ENCODE measurements around the gene STK24.

Gene STK24

DNA sequence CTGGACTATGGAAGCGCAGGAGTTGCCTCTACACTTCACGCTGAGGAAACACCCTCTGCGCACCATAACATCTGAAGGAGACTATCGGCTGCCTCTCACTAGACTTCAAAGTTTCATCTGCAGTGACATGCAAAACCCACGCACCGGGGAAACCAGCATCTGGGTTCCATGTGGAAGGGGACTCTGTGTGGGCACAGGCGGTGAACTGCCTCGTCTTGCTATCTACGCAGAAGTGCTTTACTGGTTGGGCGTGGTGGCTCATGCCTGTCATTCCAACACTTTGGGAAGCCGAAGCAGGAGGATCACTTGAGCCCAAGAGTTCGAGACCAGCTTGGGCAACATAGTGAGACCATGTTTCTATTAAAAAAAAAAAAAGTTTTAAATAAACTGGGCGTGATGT lies 116.4 kb downstream of the STK24 start:
- Histone ChIP-seq H3K36me3 (ENCODE audit: control insufficient read depth, insufficient read depth, low read length, severe bottlenecking) (peaks cover 61% of the 10 kb centered on the region), H3K9me3 (ENCODE audit: control insufficient read depth, low read length) (no peaks in the 10 kb centered on the region), H3K27me3 (replicated peaks; ENCODE audit: control insufficient read depth, insufficient read depth, low read length) (no peaks in the 10 kb centered on the region), H3K9ac (ENCODE audit: low read length) (no peak overlapping the region), H3K4me1 (ENCODE audit: control insufficient read depth, insufficient read depth, low read length) (no peaks in the 10 kb centered on the region), H3K4me3 (ENCODE audit: low read length) (no peak overlapping the region)
- no peak for DNase-seq (ENCODE audit: low read depth)

DNA sequence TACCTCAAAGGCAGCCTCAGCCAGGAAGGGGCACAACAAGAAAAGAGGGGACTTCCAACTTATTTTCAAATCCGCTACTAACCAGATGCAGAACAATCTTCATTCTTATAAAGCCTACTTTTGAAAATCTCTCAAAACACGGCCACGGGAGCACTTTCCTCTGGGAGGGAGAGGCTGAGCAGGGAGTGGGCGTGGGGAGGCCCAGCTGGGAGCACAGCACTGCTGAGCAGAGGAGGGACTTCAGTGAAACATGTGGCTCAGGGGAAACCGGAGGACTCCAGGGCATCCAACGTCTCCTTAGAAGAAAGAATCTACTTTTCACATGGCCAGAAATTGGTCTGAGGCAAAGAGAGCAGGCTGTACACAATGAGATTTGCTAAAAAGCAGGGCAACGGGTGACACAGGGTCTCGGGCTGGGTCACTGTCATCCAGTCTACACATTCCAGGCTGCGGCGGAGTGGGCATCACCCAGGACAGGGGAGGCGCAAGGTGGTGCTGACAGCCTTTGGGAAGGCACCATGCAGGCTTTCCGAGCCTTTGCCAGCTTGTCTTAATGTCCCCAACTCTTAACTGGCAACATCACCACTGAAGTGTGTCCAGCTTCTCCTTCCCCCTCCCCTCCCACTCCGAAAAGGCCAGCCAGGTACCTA lies 117.1 kb downstream of the STK24 start:
- peaks cover 56% of the 10 kb centered on the region for H3K36me3 ChIP-seq (ENCODE audit: control insufficient read depth, insufficient read depth, low read length, severe bottlenecking)
- peaks cover 3% of the 10 kb centered on the region for H3K4me1 ChIP-seq (ENCODE audit: control insufficient read depth, insufficient read depth, low read length)
- no peak overlapping the region for H3K9ac ChIP-seq (ENCODE audit: low read length)
- DNase-seq (ENCODE audit: low read depth): no peak
- H3K27me3 ChIP-seq (replicated peaks; ENCODE audit: control insufficient read depth, insufficient read depth, low read length): no peaks in the 10 kb centered on the region
- no peaks in the 10 kb centered on the region for H3K9me3 ChIP-seq (ENCODE audit: control insufficient read depth, low read length)
- H3K4me3 ChIP-seq (ENCODE audit: low read length): no peak overlapping the region

DNA sequence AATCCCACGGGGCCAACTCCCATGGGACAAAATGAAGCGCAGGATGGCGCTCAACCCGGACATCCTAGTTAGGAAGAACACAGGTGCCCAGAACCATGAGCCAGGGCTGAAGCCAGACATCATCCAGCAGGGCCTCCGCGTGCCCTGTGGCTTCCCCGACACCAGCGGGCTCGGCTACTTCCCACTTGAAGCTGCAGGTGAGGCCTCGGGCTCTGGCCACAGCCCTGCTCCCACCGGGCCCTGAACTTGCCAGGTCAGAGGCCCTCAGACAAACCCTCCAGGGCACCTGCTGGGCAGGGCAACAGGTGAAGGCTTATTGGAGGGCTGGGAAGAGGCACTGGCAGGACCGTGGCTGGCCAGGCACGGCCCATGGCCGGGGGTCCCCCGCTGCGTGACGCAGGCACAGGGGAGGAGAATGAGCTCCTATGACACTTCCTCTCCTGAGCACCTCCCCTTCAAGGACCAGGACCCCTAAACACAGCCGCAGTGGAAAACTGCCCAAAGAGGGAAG lies 117.7 kb downstream of the STK24 start:
- no peaks in the 10 kb centered on the region for H3K27me3 ChIP-seq (replicated peaks; ENCODE audit: control insufficient read depth, insufficient read depth, low read length)
- peaks cover 8% of the 10 kb centered on the region for H3K4me1 ChIP-seq (ENCODE audit: control insufficient read depth, insufficient read depth, low read length)
- H3K36me3 ChIP-seq (ENCODE audit: control insufficient read depth, insufficient read depth, low read length, severe bottlenecking): peaks cover 56% of the 10 kb centered on the region
- no peak overlapping the region for H3K9ac ChIP-seq (ENCODE audit: low read length)
- H3K9me3 ChIP-seq (ENCODE audit: control insufficient read depth, low read length): no peaks in the 10 kb centered on the region
- H3K4me3 ChIP-seq (ENCODE audit: low read length): no peak overlapping the region
- no peak for DNase-seq (ENCODE audit: low read depth)

DNA sequence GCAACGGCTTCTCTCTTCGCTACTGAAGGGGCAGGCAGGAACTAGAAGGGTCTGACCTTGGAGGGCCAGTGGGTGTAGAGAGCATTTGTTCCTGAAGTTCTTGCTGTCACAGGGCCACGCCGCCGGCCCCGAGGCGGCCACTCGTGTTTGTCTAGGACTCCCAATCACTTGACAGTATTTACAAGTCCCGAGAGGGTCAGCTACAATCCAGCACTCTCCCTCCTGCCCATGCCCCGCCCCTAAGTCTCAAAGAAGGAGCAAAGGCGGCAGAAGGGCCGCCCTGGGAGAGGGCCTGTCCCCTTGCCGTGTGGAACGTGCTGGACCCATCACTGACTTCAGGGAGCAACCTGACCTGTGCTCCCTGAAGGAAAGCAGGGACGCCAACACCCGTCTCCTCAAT lies 118.5 kb downstream of the STK24 start:
- peaks cover 56% of the 10 kb centered on the region for H3K36me3 ChIP-seq (ENCODE audit: control insufficient read depth, insufficient read depth, low read length, severe bottlenecking)

DNA sequence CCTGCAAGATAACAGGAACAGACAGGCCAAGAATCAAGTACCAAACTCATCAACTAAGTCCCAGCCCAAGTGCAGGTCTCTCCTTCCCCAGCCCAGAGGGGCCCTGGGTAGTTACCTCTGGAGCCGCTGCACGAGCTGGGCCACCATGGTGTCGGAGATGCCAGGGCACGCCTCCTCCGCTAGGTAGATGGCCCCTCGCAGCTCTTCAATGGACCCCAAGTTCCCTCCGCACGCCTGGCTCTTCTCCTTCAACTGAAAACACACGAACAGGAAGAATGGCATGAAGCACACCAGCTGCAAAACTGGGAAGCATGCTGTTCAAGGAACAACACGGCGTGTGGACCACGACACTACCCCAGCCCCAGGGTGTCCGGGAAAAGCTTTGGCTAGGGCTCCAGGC lies 119.9 kb downstream of the STK24 start:
- Histone ChIP-seq H3K36me3 (ENCODE audit: control insufficient read depth, insufficient read depth, low read length, severe bottlenecking) (peaks cover 53% of the 10 kb centered on the region), H3K9ac (ENCODE audit: low read length) (no peak overlapping the region)

More for the DNA sequence above, 118.5 kb downstream of the STK24 start:
- peaks cover 16% of the 10 kb centered on the region for H3K4me1 ChIP-seq (ENCODE audit: control insufficient read depth, insufficient read depth, low read length)
- H3K4me3 ChIP-seq (ENCODE audit: low read length): no peak overlapping the region
- no peak overlapping the region for H3K9ac ChIP-seq (ENCODE audit: low read length)
- no peaks in the 10 kb centered on the region for H3K9me3 ChIP-seq (ENCODE audit: control insufficient read depth, low read length)
- no peaks in the 10 kb centered on the region for H3K27me3 ChIP-seq (replicated peaks; ENCODE audit: control insufficient read depth, insufficient read depth, low read length)
- no peak for DNase-seq (ENCODE audit: low read depth)

DNA sequence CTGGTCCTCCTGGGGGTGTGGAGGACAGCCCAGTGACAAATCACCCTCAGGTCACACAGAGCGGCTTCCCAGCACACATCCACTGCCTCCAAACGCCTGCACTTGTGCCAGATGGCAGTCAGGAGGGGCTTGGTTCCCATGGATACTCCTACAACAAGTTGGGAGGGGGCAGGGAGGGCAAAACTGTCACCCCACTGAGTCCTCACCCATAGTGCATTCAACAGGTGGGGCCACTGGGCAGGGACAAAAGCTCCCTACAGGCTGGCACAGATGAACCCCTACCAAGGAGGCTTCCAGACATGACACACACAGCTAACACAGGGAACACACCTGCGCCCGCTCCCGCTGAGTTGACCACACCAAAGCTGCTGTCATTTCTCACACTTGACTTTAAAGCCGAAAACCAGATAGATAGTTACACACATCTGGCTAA lies 120.5 kb downstream of the STK24 start:
- Histone ChIP-seq H3K9ac (ENCODE audit: low read length) (no peak overlapping the region), H3K36me3 (ENCODE audit: control insufficient read depth, insufficient read depth, low read length, severe bottlenecking) (peaks cover 56% of the 10 kb centered on the region)
- DNase-seq (ENCODE audit: low read depth): no peak

More for the DNA sequence above, 119.9 kb downstream of the STK24 start:
- Histone ChIP-seq H3K4me3 (ENCODE audit: low read length) (no peak overlapping the region), H3K4me1 (ENCODE audit: control insufficient read depth, insufficient read depth, low read length) (peaks cover 29% of the 10 kb centered on the region), H3K9me3 (ENCODE audit: control insufficient read depth, low read length) (no peaks in the 10 kb centered on the region), H3K27me3 (replicated peaks; ENCODE audit: control insufficient read depth, insufficient read depth, low read length) (no peaks in the 10 kb centered on the region)
- DNase-seq (ENCODE audit: low read depth): no peak

DNA sequence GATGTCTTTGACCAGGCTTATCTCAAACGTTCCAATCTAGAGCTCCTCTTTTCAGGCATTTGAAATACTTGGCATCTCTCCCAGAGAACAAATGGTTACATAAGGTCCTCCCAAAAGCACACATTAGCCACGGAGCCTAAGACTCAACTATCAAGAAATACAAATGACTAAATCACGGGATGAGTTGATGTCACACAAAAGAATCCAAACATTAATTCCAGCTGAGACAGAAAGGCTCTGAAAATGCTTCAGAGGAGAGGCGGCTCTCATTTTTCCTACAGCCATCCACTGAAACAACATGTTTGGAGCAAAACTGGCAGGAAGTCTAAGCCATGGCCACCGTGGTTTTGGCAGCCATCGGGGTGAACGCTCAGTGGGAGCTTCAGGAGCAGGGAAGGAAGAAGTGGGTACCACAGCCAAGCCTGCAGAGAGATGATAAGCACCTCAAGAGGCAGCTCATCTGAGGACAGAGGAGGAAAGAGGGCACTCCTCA lies 122.5 kb downstream of the STK24 start:
- Histone ChIP-seq H3K4me1 (ENCODE audit: control insufficient read depth, insufficient read depth, low read length) (peaks cover 35% of the 10 kb centered on the region), H3K9me3 (ENCODE audit: control insufficient read depth, low read length) (no peaks in the 10 kb centered on the region), H3K27me3 (replicated peaks; ENCODE audit: control insufficient read depth, insufficient read depth, low read length) (no peaks in the 10 kb centered on the region), H3K4me3 (ENCODE audit: low read length) (peak overlapping the region; percentile 10), H3K9ac (ENCODE audit: low read length) (peak overlapping the region; percentile 6), H3K36me3 (ENCODE audit: control insufficient read depth, insufficient read depth, low read length, severe bottlenecking) (peaks cover 46% of the 10 kb centered on the region)
- DNase-seq (ENCODE audit: low read depth): peak; percentile 88

More for the DNA sequence above, 120.5 kb downstream of the STK24 start:
- H3K4me3 ChIP-seq (ENCODE audit: low read length): no peak overlapping the region
- no peaks in the 10 kb centered on the region for H3K9me3 ChIP-seq (ENCODE audit: control insufficient read depth, low read length)
- H3K27me3 ChIP-seq (replicated peaks; ENCODE audit: control insufficient read depth, insufficient read depth, low read length): no peaks in the 10 kb centered on the region
- peaks cover 31% of the 10 kb centered on the region for H3K4me1 ChIP-seq (ENCODE audit: control insufficient read depth, insufficient read depth, low read length)

DNA sequence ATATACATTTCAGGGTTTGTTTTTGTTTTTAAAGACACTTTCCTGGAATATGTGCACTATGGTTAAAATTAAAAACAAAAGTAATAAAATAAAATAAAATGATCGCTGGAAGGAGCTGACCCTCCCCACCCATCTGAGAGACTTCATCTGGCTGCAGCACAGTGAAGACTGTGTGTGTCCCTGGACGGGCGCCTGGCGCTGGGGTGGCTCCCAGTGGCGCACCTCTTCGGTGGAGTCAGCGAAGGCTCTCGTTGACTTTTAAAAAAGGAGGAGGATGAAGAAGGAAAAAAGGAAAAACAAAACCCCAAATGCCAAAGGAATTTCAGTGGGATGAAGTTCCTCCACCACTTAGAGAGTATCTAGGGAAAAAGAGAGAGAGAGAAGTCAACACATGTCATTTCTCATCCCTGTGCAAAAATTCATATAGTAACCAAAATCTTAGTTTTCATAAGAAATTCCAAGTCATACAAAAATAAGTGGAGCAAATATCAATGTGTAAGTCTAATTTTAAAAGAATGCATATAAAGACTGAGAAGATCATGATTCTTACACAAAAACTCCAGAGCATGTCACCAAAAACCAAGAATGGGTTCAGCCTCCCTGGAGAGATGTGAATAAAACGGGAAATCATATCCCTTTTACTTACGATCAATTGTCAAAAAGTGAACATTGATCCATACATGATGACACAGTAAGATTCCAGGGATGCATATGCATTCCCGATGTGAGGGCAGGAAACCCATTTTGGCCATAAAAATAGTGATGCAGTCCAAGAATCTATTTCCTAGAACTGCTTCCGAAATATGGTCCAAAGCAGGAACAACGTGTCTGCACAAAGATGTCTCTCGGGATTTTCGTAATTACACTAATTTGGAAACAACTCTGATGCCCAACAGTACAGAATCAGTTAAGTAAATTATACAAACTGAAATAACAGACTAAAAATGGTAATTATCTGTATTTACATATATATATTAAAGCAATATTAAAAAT lies 123.8 kb downstream of the STK24 start:
- peak; percentile 29 for DNase-seq (ENCODE audit: low read depth)
- Histone ChIP-seq H3K4me3 (ENCODE audit: low read length) (peak overlapping the region; percentile 41), H3K27me3 (replicated peaks; ENCODE audit: control insufficient read depth, insufficient read depth, low read length) (no peaks in the 10 kb centered on the region), H3K9me3 (ENCODE audit: control insufficient read depth, low read length) (no peaks in the 10 kb centered on the region), H3K9ac (ENCODE audit: low read length) (peak overlapping the region; percentile 19), H3K36me3 (ENCODE audit: control insufficient read depth, insufficient read depth, low read length, severe bottlenecking) (peaks cover 43% of the 10 kb centered on the region), H3K4me1 (ENCODE audit: control insufficient read depth, insufficient read depth, low read length) (peaks cover 35% of the 10 kb centered on the region)

DNA sequence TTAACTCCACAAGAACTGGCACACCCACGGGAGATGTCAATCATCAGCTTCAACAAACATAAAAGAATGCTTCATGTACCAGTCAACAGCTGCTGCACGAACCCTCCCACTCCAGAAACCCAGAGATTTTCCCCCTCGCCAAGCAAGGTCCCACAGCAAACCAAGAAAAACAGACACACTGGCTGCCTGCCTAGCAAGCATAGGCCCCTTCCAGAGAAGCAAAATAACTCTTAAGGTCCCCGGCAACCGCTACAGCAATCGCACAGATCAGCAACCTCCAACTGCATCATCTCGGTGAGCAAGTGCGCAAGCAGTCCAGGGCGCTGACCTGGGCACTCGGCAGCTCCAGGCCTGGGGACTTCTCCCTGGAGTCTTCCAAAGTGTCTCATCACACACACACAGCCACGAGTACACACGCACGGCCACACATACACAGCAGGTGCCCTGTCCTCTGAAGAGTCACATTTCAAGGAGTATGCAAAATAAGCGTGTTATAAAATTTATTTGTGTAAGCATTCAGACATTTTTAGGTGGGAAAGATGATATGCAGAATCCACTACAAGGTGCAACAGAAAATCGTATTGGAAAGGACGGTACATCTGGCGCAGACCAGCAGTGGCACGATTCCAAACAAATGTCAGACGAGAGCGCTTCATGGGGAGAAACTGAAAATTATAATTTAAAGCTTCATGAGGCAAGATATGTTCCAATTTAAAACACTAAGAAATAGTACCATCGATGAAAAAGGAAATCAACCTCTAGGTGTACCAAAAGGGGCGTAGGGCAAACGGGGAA lies 125.0 kb downstream of the STK24 start:
- no peaks in the 10 kb centered on the region for H3K9me3 ChIP-seq (ENCODE audit: control insufficient read depth, low read length)
- peaks cover 45% of the 10 kb centered on the region for H3K36me3 ChIP-seq (ENCODE audit: control insufficient read depth, insufficient read depth, low read length, severe bottlenecking)
- H3K4me1 ChIP-seq (ENCODE audit: control insufficient read depth, insufficient read depth, low read length): peaks cover 35% of the 10 kb centered on the region
- no peak overlapping the region for H3K9ac ChIP-seq (ENCODE audit: low read length)
- H3K27me3 ChIP-seq (replicated peaks; ENCODE audit: control insufficient read depth, insufficient read depth, low read length): no peaks in the 10 kb centered on the region
- H3K4me3 ChIP-seq (ENCODE audit: low read length): no peak overlapping the region
- DNase-seq (ENCODE audit: low read depth): peak; percentile 54

DNA sequence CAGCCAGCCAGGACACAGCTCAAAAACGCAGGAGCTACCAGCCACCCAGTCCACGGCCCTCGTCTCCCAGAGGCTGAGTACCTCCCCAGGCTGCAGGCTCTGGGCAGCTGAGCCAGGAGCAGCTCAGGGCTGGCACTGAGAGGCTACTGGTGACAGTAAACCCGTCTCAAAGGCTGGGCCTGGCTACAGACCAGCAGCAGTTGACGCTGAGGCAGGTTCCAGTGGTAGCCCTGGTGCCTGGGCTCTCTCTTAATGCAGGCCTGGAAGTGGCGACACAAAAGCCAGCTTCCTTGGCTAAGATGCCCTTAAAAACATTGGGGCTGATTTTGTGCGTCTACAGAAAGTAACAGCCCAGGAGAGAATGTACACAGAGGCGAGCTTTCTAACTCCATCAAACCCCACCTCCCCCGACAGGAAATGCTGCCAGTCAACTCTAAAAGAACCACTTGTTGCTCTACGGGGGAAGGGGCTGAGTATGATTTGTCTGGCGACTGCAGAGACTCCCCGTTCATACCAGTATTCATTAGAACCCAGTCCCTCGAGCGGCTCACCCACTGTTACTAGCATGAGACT lies 126.3 kb downstream of the STK24 start:
- no peak for DNase-seq (ENCODE audit: low read depth)
- H3K9ac ChIP-seq (ENCODE audit: low read length): no peak overlapping the region

More for the DNA sequence above, 126.3 kb downstream of the STK24 start:
- Histone ChIP-seq H3K27me3 (replicated peaks; ENCODE audit: control insufficient read depth, insufficient read depth, low read length) (no peaks in the 10 kb centered on the region), H3K36me3 (ENCODE audit: control insufficient read depth, insufficient read depth, low read length, severe bottlenecking) (peaks cover 37% of the 10 kb centered on the region), H3K4me1 (ENCODE audit: control insufficient read depth, insufficient read depth, low read length) (peaks cover 35% of the 10 kb centered on the region), H3K4me3 (ENCODE audit: low read length) (no peak overlapping the region), H3K9me3 (ENCODE audit: control insufficient read depth, low read length) (no peaks in the 10 kb centered on the region)

Measured in adipocyte (in vitro differentiated cells).